ENCODE results near the gene YES1. TPM values are rescaled to one million over a fixed set of nuclear protein-coding genes. Genes with fewer than 3 reads are reported as not detected.

Gene YES1
- polyA plus RNA-seq, 1 donor from 2014 or later: 12.0 TPM

- H2AFZ ChIP-seq (ENCODE audit: low read depth, low read length): no peak overlapping the region
- peaks cover 5% of the 10 kb centered on the region for H3K27me3 ChIP-seq (ENCODE audit: insufficient read depth, low read depth, low read length)
- H3K79me2 ChIP-seq (replicated peaks; ENCODE audit: insufficient read depth, low read length): peaks cover 21% of the 10 kb centered on the region
- no peaks in the 10 kb centered on the region for H3K36me3 ChIP-seq (ENCODE audit: insufficient read depth, low read length)
- no peak overlapping the region for H3K27ac ChIP-seq (ENCODE audit: low read length)
- no peak overlapping the region for H3K4me2 ChIP-seq (ENCODE audit: low read length)
- H4K20me1 ChIP-seq (ENCODE audit: insufficient read depth): no peaks in the 10 kb centered on the region
- no peak for TF ChIP-seq EZH2 (IDR thresholded peaks at IDR 0.05; ENCODE audit: borderline replicate concordance, insufficient read depth, low read length, poor library complexity, severe bottlenecking)
- TF ChIP-seq MXI1 (conservative IDR thresholded peaks at IDR 0.05; ENCODE audit: poor library complexity, severe bottlenecking): no peak
- no peak for TF ChIP-seq RAD21 (conservative IDR thresholded peaks at IDR 0.05)
- no peak for TF ChIP-seq TAF1 (IDR thresholded peaks at IDR 0.05; ENCODE audit: low read depth)
- no peaks in the 10 kb centered on the region for H3F3A ChIP-seq (ENCODE audit: insufficient read depth, low read length, poor library complexity, severe bottlenecking)
- no peaks in the 10 kb centered on the region for H3K9me2 ChIP-seq (ENCODE audit: insufficient read depth, low read length)
- no peaks in the 10 kb centered on the region for H3K9me3 ChIP-seq (ENCODE audit: low read length)
- no peak overlapping the region for H3K9ac ChIP-seq (ENCODE audit: low read length)
- no peak overlapping the region for H3K4me3 ChIP-seq (ENCODE audit: low read length)
These were observed 2.5 kb upstream of the YES1 start for GRCh38 chr18:814300-815084.

- H3K4me2 ChIP-seq (ENCODE audit: low read length): no peak overlapping the region
- no peaks in the 10 kb centered on the region for H3F3A ChIP-seq (ENCODE audit: insufficient read depth, low read length, poor library complexity, severe bottlenecking)
- TF ChIP-seq POLR2AphosphoS5 (IDR thresholded peaks at IDR 0.05) (no peak), SMC3 (conservative IDR thresholded peaks at IDR 0.05; ENCODE audit: poor library complexity) (no peak), TAF1 (IDR thresholded peaks at IDR 0.05; ENCODE audit: low read depth) (no peak), MXI1 (conservative IDR thresholded peaks at IDR 0.05; ENCODE audit: poor library complexity, severe bottlenecking) (no peak), RAD21 (conservative IDR thresholded peaks at IDR 0.05) (no peak), CTCF (IDR thresholded peaks at IDR 0.05; ENCODE audit: poor library complexity, severe bottlenecking) (no peak), EZH2 (IDR thresholded peaks at IDR 0.05; ENCODE audit: borderline replicate concordance, insufficient read depth, low read length, poor library complexity, severe bottlenecking) (no peak), EP300 (conservative IDR thresholded peaks at IDR 0.05; ENCODE audit: poor library complexity, severe bottlenecking) (no peak)
- TF ChIP-seq, protein P1, sequence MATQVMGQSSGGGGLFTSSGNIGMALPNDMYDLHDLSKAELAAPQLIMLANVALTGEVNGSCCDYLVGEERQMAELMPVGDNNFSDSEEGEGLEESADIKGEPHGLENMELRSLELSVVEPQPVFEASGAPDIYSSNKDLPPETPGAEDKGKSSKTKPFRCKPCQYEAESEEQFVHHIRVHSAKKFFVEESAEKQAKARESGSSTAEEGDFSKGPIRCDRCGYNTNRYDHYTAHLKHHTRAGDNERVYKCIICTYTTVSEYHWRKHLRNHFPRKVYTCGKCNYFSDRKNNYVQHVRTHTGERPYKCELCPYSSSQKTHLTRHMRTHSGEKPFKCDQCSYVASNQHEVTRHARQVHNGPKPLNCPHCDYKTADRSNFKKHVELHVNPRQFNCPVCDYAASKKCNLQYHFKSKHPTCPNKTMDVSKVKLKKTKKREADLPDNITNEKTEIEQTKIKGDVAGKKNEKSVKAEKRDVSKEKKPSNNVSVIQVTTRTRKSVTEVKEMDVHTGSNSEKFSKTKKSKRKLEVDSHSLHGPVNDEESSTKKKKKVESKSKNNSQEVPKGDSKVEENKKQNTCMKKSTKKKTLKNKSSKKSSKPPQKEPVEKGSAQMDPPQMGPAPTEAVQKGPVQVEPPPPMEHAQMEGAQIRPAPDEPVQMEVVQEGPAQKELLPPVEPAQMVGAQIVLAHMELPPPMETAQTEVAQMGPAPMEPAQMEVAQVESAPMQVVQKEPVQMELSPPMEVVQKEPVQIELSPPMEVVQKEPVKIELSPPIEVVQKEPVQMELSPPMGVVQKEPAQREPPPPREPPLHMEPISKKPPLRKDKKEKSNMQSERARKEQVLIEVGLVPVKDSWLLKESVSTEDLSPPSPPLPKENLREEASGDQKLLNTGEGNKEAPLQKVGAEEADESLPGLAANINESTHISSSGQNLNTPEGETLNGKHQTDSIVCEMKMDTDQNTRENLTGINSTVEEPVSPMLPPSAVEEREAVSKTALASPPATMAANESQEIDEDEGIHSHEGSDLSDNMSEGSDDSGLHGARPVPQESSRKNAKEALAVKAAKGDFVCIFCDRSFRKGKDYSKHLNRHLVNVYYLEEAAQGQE (IDR thresholded peaks at IDR 0.05; ENCODE audit: borderline replicate concordance): no peak
- H3K9me2 ChIP-seq (ENCODE audit: insufficient read depth, low read length): no peaks in the 10 kb centered on the region
- peaks cover 22% of the 10 kb centered on the region for H3K79me2 ChIP-seq (replicated peaks; ENCODE audit: insufficient read depth, low read length)
- peak overlapping the region; percentile 81 for H3K4me3 ChIP-seq (ENCODE audit: low read length)
- no peak overlapping the region for H3K27ac ChIP-seq (ENCODE audit: low read length)
- no peaks in the 10 kb centered on the region for H4K20me1 ChIP-seq (ENCODE audit: insufficient read depth)
- H3K27me3 ChIP-seq (ENCODE audit: insufficient read depth, low read depth, low read length): peaks cover 5% of the 10 kb centered on the region
- H2AFZ ChIP-seq (ENCODE audit: low read depth, low read length): no peak overlapping the region
- no peaks in the 10 kb centered on the region for H3K36me3 ChIP-seq (ENCODE audit: insufficient read depth, low read length)
- no peak overlapping the region for H3K9ac ChIP-seq (ENCODE audit: low read length)
- no peaks in the 10 kb centered on the region for H3K9me3 ChIP-seq (ENCODE audit: low read length)
These were observed 1.4 kb upstream of the YES1 start for GRCh38 chr18:813172-814071.

Data from neural cell (in vitro differentiated cells).